Measurements from ENCODE around the gene CARD14.

Gene CARD14

GRCh38 chr17:80229011-80229410 lies 59.2 kb downstream of the CARD14 start:
- H3K36me3 ChIP-seq (ENCODE audit: insufficient read depth), result no peaks in the 10 kb centered on the region
- no peaks in the 10 kb centered on the region for H3K79me2 ChIP-seq (ENCODE audit: insufficient read depth, low read depth)
- no peaks in the 10 kb centered on the region for H3K4me1 ChIP-seq (ENCODE audit: low read depth, poor library complexity, severe bottlenecking)
- no peaks in the 10 kb centered on the region for H4K20me1 ChIP-seq (ENCODE audit: insufficient read depth)
- H3K9ac ChIP-seq, result no peak overlapping the region
- H3K4me2 ChIP-seq, result no peak overlapping the region
- no peak overlapping the region for H3K27ac ChIP-seq
- TF ChIP-seq CTCF (conservative IDR thresholded peaks at IDR 0.05; ENCODE audit: low read depth, low read length), result no peak
- no peak overlapping the region for H3K4me3 ChIP-seq (IDR thresholded peaks at IDR 0.05; ENCODE audit: insufficient read depth, low read depth, low read length)
- no peak overlapping the region for H2AFZ ChIP-seq (ENCODE audit: low read depth)
- H3K27me3 ChIP-seq (ENCODE audit: insufficient read depth, low read depth), result no peaks in the 10 kb centered on the region

GRCh38 chr17:80232438-80232837 lies 62.6 kb downstream of the CARD14 start:
- Histone ChIP-seq H3K4me2 (no peak overlapping the region), H3K4me1 (ENCODE audit: low read depth, poor library complexity, severe bottlenecking) (no peaks in the 10 kb centered on the region), H3K79me2 (ENCODE audit: insufficient read depth, low read depth) (no peaks in the 10 kb centered on the region), H3K4me3 (IDR thresholded peaks at IDR 0.05; ENCODE audit: insufficient read depth, low read depth, low read length) (no peak overlapping the region), H3K9ac (no peak overlapping the region), H3K36me3 (ENCODE audit: insufficient read depth) (no peaks in the 10 kb centered on the region), H2AFZ (ENCODE audit: low read depth) (no peak overlapping the region), H4K20me1 (ENCODE audit: insufficient read depth) (no peaks in the 10 kb centered on the region), H3K27ac (no peak overlapping the region), H3K27me3 (ENCODE audit: insufficient read depth, low read depth) (no peaks in the 10 kb centered on the region)
- no peak for TF ChIP-seq CTCF (conservative IDR thresholded peaks at IDR 0.05; ENCODE audit: low read depth, low read length)

GRCh38 chr17:80233202-80233601 lies 63.4 kb downstream of the CARD14 start:
- no peaks in the 10 kb centered on the region for H3K36me3 ChIP-seq (ENCODE audit: insufficient read depth)
- H3K4me1 ChIP-seq (ENCODE audit: low read depth, poor library complexity, severe bottlenecking), result no peaks in the 10 kb centered on the region
- no peaks in the 10 kb centered on the region for H3K27me3 ChIP-seq (ENCODE audit: insufficient read depth, low read depth)
- H3K4me3 ChIP-seq (IDR thresholded peaks at IDR 0.05; ENCODE audit: insufficient read depth, low read depth, low read length), result no peak overlapping the region
- H4K20me1 ChIP-seq (ENCODE audit: insufficient read depth), result no peaks in the 10 kb centered on the region
- no peak overlapping the region for H3K9ac ChIP-seq
- H3K27ac ChIP-seq, result no peak overlapping the region
- H2AFZ ChIP-seq (ENCODE audit: low read depth), result no peak overlapping the region
- TF ChIP-seq CTCF (conservative IDR thresholded peaks at IDR 0.05; ENCODE audit: low read depth, low read length), result no peak
- no peaks in the 10 kb centered on the region for H3K79me2 ChIP-seq (ENCODE audit: insufficient read depth, low read depth)
- H3K4me2 ChIP-seq, result no peak overlapping the region

- H3K9ac ChIP-seq, result no peak overlapping the region
- no peak for TF ChIP-seq CTCF (conservative IDR thresholded peaks at IDR 0.05; ENCODE audit: low read depth, low read length)
- H3K36me3 ChIP-seq (ENCODE audit: insufficient read depth), result no peaks in the 10 kb centered on the region
- H2AFZ ChIP-seq (ENCODE audit: low read depth), result no peak overlapping the region
- no peaks in the 10 kb centered on the region for H3K79me2 ChIP-seq (ENCODE audit: insufficient read depth, low read depth)
- H3K4me1 ChIP-seq (ENCODE audit: low read depth, poor library complexity, severe bottlenecking), result no peaks in the 10 kb centered on the region
- no peaks in the 10 kb centered on the region for H3K27me3 ChIP-seq (ENCODE audit: insufficient read depth, low read depth)
- H4K20me1 ChIP-seq (ENCODE audit: insufficient read depth), result no peaks in the 10 kb centered on the region
- H3K4me3 ChIP-seq (IDR thresholded peaks at IDR 0.05; ENCODE audit: insufficient read depth, low read depth, low read length), result no peak overlapping the region
- no peak overlapping the region for H3K27ac ChIP-seq
- no peak overlapping the region for H3K4me2 ChIP-seq
These were observed 67.1 kb downstream of the CARD14 start for GRCh38 chr17:80236911-80237310.

- H3K79me2 ChIP-seq (ENCODE audit: insufficient read depth, low read depth), result no peaks in the 10 kb centered on the region
- no peaks in the 10 kb centered on the region for H3K36me3 ChIP-seq (ENCODE audit: insufficient read depth)
- H4K20me1 ChIP-seq (ENCODE audit: insufficient read depth), result no peaks in the 10 kb centered on the region
- H3K4me3 ChIP-seq (IDR thresholded peaks at IDR 0.05; ENCODE audit: insufficient read depth, low read depth, low read length), result no peak overlapping the region
- no peak overlapping the region for H3K9ac ChIP-seq
- H3K27ac ChIP-seq, result no peak overlapping the region
- H3K27me3 ChIP-seq (ENCODE audit: insufficient read depth, low read depth), result no peaks in the 10 kb centered on the region
- H3K4me1 ChIP-seq (ENCODE audit: low read depth, poor library complexity, severe bottlenecking), result no peaks in the 10 kb centered on the region
- no peak for TF ChIP-seq CTCF (conservative IDR thresholded peaks at IDR 0.05; ENCODE audit: low read depth, low read length)
- no peak overlapping the region for H3K4me2 ChIP-seq
- no peak overlapping the region for H2AFZ ChIP-seq (ENCODE audit: low read depth)
These were observed 67.6 kb downstream of the CARD14 start for GRCh38 chr17:80237386-80237785.
